SU-DHL-6 (cell line): Measurements from ENCODE around the gene PPP1CC.

ENCODE experiments used
- CTCF ChIP-seq: fragments of 200-600 bp; sonication (generic); IDR thresholded peaks from one replicate; pipeline ENCODE4 v1.5.1; 2017; ENCODE audit warnings: antibody characterized with exemption, mild to moderate bottlenecking, low read length, moderate library complexity; ENCODE audit not compliant: insufficient read depth, poor library complexity, severe bottlenecking
- EZH2phosphoT487 ChIP-seq: fragments of 200-600 bp; sonication (generic), shearing (Covaris generic); conservative IDR thresholded peaks from 2 replicates; pipeline ENCODE4 v1.6.1; 2018; ENCODE audit warnings: mild to moderate bottlenecking, antibody characterized with exemption, low read length, moderate library complexity, mixed read lengths

- no peak for TF ChIP-seq CTCF
- no peak for TF ChIP-seq EZH2phosphoT487
Observed at GRCh38 chr12:110760204-110760609, 17.5 kb upstream of the PPP1CC start.
